Measurements from ENCODE around the gene ELL.

Gene ELL

GRCh38 chr19:18503971-18504885 is 17.6 kb downstream of the ELL start:
- H3K9me2 ChIP-seq (replicated peaks; ENCODE audit: insufficient read depth, low read length): no peaks in the 10 kb centered on the region
- no peaks in the 10 kb centered on the region for H3F3A ChIP-seq (ENCODE audit: insufficient read depth)
- H2AFZ ChIP-seq (ENCODE audit: low read depth, low read length, severe bottlenecking): no peak overlapping the region
- no peak overlapping the region for H3K9ac ChIP-seq (ENCODE audit: low read length)
- no peaks in the 10 kb centered on the region for H3K9me3 ChIP-seq (ENCODE audit: insufficient read depth, low read length)
- no peaks in the 10 kb centered on the region for H3K27me3 ChIP-seq (ENCODE audit: low read length)
- TF ChIP-seq CTCF (IDR thresholded peaks at IDR 0.05; ENCODE audit: insufficient read depth, low read length, poor library complexity, severe bottlenecking) (no peak), EZH2phosphoT487 (conservative IDR thresholded peaks at IDR 0.05; ENCODE audit: low read length) (no peak)
- peaks cover 98% of the 10 kb centered on the region for H3K79me2 ChIP-seq (ENCODE audit: insufficient read depth, low read length)
- no peak overlapping the region for H3K4me3 ChIP-seq (ENCODE audit: insufficient read depth, low read length, poor library complexity, severe bottlenecking)
- H4K20me1 ChIP-seq (ENCODE audit: low read depth, low read length): no peaks in the 10 kb centered on the region
- H3K36me3 ChIP-seq (ENCODE audit: low read length): no peaks in the 10 kb centered on the region
- no peak overlapping the region for H3K27ac ChIP-seq (ENCODE audit: low read depth, low read length)
- H3K4me2 ChIP-seq (ENCODE audit: low read depth, low read length, poor library complexity, severe bottlenecking): no peak overlapping the region

- TF ChIP-seq EZH2phosphoT487 (conservative IDR thresholded peaks at IDR 0.05; ENCODE audit: low read length): no peak
- TF ChIP-seq CTCF (IDR thresholded peaks at IDR 0.05; ENCODE audit: insufficient read depth, low read length, poor library complexity, severe bottlenecking): no peak
- H3F3A ChIP-seq (ENCODE audit: insufficient read depth): no peaks in the 10 kb centered on the region
- H3K27ac ChIP-seq (ENCODE audit: low read depth, low read length): no peak overlapping the region
- H4K20me1 ChIP-seq (ENCODE audit: low read depth, low read length): no peaks in the 10 kb centered on the region
- H3K9me3 ChIP-seq (ENCODE audit: insufficient read depth, low read length): no peaks in the 10 kb centered on the region
- no peaks in the 10 kb centered on the region for H3K36me3 ChIP-seq (ENCODE audit: low read length)
- no peaks in the 10 kb centered on the region for H3K27me3 ChIP-seq (ENCODE audit: low read length)
- peaks cover 96% of the 10 kb centered on the region for H3K79me2 ChIP-seq (ENCODE audit: insufficient read depth, low read length)
- H3K4me3 ChIP-seq (ENCODE audit: insufficient read depth, low read length, poor library complexity, severe bottlenecking): no peak overlapping the region
- H3K9me2 ChIP-seq (replicated peaks; ENCODE audit: insufficient read depth, low read length): no peaks in the 10 kb centered on the region
- H3K4me2 ChIP-seq (ENCODE audit: low read depth, low read length, poor library complexity, severe bottlenecking): no peak overlapping the region
- H3K9ac ChIP-seq (ENCODE audit: low read length): no peak overlapping the region
- H2AFZ ChIP-seq (ENCODE audit: low read depth, low read length, severe bottlenecking): no peak overlapping the region
Measured at GRCh38 chr19:18503337-18503970, 18.4 kb downstream of the ELL start.

DNA sequence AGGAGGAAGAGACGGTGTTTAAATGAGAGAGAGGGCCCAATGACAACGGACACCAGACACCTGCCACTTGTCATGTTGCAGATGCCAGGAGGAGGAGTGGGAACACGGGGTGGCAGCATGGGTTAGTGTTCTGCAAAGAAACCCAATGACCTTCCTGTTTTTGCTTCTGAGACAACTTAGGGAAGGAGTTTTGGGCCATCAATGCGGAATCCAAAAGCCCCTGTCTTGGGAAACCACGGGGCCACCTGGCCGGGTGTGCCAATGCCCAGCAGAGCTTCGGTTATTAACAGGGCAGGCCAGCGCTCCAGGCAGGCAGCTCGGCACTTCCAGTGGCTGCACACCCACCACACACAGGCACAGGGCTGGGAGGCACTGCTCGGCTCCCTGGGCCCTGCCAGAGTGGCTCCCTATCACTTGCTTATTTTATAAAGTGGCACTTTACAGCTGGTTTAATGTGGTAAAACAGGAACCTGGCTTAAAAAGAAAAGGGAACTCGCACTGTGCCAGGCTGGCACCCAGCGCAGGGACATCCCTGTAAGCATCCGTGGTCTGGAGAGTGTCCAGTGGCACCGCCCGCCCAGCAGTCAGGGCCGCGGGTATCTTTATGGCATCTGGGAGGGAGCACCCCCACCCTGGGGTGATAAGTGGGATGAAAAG is 19.1 kb downstream of the ELL start:
- TF ChIP-seq EZH2phosphoT487 (conservative IDR thresholded peaks at IDR 0.05; ENCODE audit: low read length) (no peak), CTCF (IDR thresholded peaks at IDR 0.05; ENCODE audit: insufficient read depth, low read length, poor library complexity, severe bottlenecking) (no peak)
- Histone ChIP-seq H3K27me3 (ENCODE audit: low read length) (no peaks in the 10 kb centered on the region), H3K9me2 (replicated peaks; ENCODE audit: insufficient read depth, low read length) (no peaks in the 10 kb centered on the region), H4K20me1 (ENCODE audit: low read depth, low read length) (no peaks in the 10 kb centered on the region), H3K9me3 (ENCODE audit: insufficient read depth, low read length) (no peaks in the 10 kb centered on the region), H3F3A (ENCODE audit: insufficient read depth) (no peaks in the 10 kb centered on the region), H2AFZ (ENCODE audit: low read depth, low read length, severe bottlenecking) (no peak overlapping the region), H3K4me3 (ENCODE audit: insufficient read depth, low read length, poor library complexity, severe bottlenecking) (no peak overlapping the region), H3K9ac (ENCODE audit: low read length) (no peak overlapping the region), H3K27ac (ENCODE audit: low read depth, low read length) (no peak overlapping the region), H3K79me2 (ENCODE audit: insufficient read depth, low read length) (peaks cover 96% of the 10 kb centered on the region), H3K36me3 (ENCODE audit: low read length) (no peaks in the 10 kb centered on the region), H3K4me2 (ENCODE audit: low read depth, low read length, poor library complexity, severe bottlenecking) (no peak overlapping the region)
